IMR-90 (cell line): ENCODE results near the gene ADCK1.

Experiments
- BHLHE40 ChIP-seq: fragments of 150-350 bp; IDR thresholded peaks from 2 replicates; pipeline ENCODE4 v1.6.1; 2016; ENCODE audit warnings: mild to moderate bottlenecking, low read depth, low read length
- CHD1 ChIP-seq: IDR thresholded peaks from 2 replicates; pipeline ENCODE4 v1.6.1; 2012; ENCODE audit warnings: low read depth, low read length, improper control_type of control experiment
- FOS ChIP-seq: fragments of 150-350 bp; IDR thresholded peaks from 2 replicates; pipeline ENCODE4 v1.6.1; 2016; ENCODE audit warnings: low read depth, low read length
- MXI1 ChIP-seq: IDR thresholded peaks from 2 replicates; pipeline ENCODE4 v1.6.1; 2012; ENCODE audit warnings: low read depth, mild to moderate bottlenecking, low read length, moderate library complexity, borderline replicate concordance
- POLR2A ChIP-seq: IDR thresholded peaks from 2 replicates; pipeline ENCODE4 v1.6.1; 2012; ENCODE audit warnings: mild to moderate bottlenecking, low read depth, low read length
- RAD21 ChIP-seq: IDR thresholded peaks from 2 replicates; pipeline ENCODE4 v1.6.1; 2012; ENCODE audit warnings: low read length, improper control_type of control experiment
- RCOR1 ChIP-seq: IDR thresholded peaks from 2 replicates; pipeline ENCODE4 v1.6.1; 2012; ENCODE audit warnings: mild to moderate bottlenecking, low read length, improper control_type of control experiment; ENCODE audit not compliant: insufficient replicate concordance
- SMC3 ChIP-seq: fragments of 150-350 bp; IDR thresholded peaks from 2 replicates; pipeline ENCODE4 v1.6.1; 2016; ENCODE audit warnings: low read depth, mild to moderate bottlenecking, antibody characterized with exemption, low read length, moderate library complexity
- TF ChIP-seq, protein P1 (sequence below): conservative IDR thresholded peaks from 2 replicates; pipeline ENCODE4 v1.5.1; 2012; ENCODE audit warnings: mild to moderate bottlenecking, low read depth, low read length, improper control_type of control experiment
- TF ChIP-seq, protein P2 (sequence below): fragments of 150-350 bp; IDR thresholded peaks from 2 replicates; pipeline ENCODE4 v1.6.1; 2017; ENCODE audit warnings: mild to moderate bottlenecking, antibody characterized with exemption, low read length, low read depth

DNA sequence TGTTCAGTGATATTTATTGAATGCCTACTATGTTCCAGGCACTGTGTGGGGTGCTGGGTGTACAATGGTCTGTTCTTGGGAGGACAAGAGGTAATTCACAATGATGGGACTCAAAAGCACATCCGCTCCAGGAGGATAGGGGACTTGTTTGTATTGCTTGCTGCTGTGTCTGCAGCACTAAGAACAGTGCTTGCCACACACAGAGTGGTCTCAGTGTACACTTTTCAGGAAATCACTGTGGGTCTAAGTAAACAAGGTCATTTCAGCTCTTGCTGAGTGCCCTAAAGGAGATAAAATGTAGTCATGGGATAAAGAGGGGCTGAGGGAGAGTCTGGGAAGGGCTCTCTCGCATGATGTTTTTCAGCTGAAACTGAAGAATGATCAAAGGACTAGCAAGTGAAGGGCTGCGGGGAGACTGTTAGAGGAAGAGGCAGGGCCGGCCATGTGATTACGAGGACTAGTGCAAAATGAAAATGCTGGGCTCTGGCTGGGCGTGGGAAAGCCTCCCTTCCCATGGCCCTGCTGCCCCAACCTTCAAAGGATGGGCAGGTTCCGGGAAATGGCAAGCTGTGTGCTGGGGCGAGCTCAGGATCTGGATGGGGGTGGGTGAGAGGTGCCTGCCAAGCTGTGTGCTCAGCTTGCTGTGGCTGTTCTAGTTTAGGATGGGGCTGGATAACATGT, 39.1 kb downstream of the ADCK1 start:
- TF ChIP-seq, protein P1, sequence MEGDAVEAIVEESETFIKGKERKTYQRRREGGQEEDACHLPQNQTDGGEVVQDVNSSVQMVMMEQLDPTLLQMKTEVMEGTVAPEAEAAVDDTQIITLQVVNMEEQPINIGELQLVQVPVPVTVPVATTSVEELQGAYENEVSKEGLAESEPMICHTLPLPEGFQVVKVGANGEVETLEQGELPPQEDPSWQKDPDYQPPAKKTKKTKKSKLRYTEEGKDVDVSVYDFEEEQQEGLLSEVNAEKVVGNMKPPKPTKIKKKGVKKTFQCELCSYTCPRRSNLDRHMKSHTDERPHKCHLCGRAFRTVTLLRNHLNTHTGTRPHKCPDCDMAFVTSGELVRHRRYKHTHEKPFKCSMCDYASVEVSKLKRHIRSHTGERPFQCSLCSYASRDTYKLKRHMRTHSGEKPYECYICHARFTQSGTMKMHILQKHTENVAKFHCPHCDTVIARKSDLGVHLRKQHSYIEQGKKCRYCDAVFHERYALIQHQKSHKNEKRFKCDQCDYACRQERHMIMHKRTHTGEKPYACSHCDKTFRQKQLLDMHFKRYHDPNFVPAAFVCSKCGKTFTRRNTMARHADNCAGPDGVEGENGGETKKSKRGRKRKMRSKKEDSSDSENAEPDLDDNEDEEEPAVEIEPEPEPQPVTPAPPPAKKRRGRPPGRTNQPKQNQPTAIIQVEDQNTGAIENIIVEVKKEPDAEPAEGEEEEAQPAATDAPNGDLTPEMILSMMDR, result no peak
- no peak for TF ChIP-seq POLR2A
- no peak for TF ChIP-seq MXI1
- no peak for TF ChIP-seq FOS
- no peak for TF ChIP-seq RCOR1
- TF ChIP-seq, protein P2, sequence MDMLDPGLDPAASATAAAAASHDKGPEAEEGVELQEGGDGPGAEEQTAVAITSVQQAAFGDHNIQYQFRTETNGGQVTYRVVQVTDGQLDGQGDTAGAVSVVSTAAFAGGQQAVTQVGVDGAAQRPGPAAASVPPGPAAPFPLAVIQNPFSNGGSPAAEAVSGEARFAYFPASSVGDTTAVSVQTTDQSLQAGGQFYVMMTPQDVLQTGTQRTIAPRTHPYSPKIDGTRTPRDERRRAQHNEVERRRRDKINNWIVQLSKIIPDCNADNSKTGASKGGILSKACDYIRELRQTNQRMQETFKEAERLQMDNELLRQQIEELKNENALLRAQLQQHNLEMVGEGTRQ, result no peak
- TF ChIP-seq SMC3, result no peak
- no peak for TF ChIP-seq RAD21
- TF ChIP-seq BHLHE40, result no peak
- no peak for TF ChIP-seq CHD1
